Stimulated activated CD8-positive, alpha-beta memory T cell treated with anti-CD3 and anti-CD28 coated beads, Interleukin-12 subunit alpha, Interleukin-12 subunit beta, amount 100 ng/mL, for 1 hour (primary cell): ENCODE measurements around the gene GPC5.
"Not testable (repeated sequence)": the region's sequence is repeated elsewhere in the genome, so short reads cannot be mapped to it uniquely, and the experiment has no call there.

ENCODE experiments used
- DNase-seq: peaks from one replicate; pipeline ENCODE4 v3.0.0-alpha.2; 2020; ENCODE audit warnings: low read depth

GPC5 gene

DNA sequence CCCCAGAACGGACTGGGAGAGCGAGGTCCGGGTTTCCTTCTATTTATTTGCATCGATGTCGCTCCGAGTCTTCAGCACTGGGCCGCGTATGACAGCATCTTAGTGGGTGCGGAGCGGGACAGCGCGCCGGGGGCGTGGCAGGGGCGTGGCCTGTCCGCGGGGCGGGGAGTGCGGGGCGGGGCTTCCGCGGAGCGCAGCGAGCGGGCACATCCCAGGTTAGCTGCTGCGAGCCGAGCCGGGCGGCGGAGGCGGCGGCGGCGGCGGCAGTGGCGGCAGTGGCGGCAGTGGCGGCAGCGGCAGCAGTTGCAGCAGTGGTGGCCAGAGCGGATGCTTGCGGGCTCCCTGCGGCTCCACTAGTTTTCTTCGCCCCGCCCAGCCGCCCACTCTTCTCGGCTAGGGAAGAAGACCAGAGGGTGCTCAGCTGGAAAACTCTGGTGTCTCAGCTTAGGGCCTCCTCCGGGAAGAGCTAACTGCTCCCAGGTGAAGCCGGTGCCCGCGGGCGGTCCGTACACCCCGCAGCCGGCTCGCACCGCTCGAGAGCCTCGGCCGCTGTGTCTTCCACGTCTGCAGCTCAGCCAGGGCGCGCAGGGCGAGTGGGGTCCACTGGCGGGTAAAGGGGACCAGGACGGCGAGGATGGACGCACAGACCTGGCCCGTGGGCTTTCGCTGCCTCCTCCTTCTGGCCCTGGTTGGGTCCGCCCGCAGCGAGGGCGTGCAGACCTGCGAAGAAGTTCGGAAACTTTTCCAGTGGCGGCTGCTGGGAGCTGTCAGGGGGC, at the start of gene GPC5:
Gene GPC5 (plus strand): TSS at position 209 of the 776 bp plus-strand sequence.
- DNase-seq: peak; percentile 63

DNA sequence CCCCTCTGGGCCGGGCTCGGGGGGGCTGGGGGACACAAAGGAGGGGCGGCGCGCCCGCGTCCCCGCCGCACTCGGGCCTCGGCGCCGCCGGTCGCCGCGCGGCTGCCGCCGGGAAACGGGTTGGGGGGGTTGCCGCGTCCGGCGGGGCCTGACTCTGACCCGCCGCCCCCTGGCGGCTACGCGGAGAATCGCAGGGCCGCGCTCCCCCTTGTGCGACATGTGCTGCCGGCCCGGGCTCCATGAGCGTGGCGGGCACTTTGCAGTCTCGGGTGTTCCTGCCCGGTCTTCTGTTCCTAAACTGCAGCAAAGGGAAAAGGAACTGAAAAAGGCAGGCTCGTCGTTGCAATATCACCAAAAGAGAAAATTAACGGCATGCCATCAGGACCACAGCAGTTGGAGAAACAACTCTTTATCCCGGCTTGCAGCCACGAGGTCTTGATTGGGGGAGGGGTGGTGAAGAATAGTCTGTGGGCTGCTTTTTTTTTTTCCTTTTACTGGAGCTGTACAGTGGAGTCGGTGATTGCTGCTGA, 49.5 kb upstream of the GPC5 start:
- peak; percentile 84 for DNase-seq

DNA sequence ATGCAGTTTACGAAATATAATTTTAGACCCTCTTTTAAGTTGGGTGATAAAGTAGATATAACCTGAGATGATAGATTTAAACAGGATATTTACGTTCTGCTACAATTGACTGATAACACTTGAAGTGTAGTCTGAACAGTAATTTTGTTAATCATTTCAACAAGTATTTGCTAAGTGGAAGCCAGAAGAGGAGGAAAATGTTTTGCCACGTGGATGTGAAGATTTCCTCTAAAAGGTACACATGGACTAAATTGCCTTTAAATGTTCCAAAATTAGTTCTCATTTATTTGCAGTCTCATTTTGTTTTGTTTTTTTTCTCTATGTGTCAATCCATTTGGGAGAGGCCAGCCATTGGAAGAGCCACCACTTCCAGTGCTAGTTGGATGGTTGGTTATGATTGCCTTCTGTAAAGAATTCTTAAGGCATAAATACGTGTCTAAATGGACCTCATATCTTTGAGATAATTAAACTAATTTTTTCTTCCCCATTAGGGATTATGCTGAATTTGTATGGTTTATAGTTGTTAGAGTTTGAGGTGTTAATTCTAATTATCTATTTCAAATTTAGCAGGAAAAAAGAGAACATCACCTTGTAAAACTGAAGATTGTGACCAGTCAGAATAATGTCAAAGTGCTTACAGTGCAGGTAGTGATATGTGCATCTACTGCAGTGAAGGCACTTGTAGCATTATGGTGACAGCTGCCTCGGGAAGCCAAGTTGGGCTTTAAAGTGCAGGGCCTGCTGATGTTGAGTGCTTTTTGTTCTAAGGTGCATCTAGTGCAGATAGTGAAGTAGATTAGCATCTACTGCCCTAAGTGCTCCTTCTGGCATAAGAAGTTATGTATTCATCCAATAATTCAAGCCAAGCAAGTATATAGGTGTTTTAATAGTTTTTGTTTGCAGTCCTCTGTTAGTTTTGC, 48.2 kb upstream of the GPC5 start:
- DNase-seq: no peak

DNA sequence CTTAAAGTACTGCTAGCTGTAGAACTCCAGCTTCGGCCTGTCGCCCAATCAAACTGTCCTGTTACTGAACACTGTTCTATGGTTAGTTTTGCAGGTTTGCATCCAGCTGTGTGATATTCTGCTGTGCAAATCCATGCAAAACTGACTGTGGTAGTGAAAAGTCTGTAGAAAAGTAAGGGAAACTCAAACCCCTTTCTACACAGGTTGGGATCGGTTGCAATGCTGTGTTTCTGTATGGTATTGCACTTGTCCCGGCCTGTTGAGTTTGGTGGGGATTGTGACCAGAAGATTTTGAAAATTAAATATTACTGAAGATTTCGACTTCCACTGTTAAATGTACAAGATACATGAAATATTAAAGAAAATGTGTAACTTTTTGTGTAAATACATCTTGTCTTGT, 47.3 kb upstream of the GPC5 start:
- DNase-seq: no peak

DNA sequence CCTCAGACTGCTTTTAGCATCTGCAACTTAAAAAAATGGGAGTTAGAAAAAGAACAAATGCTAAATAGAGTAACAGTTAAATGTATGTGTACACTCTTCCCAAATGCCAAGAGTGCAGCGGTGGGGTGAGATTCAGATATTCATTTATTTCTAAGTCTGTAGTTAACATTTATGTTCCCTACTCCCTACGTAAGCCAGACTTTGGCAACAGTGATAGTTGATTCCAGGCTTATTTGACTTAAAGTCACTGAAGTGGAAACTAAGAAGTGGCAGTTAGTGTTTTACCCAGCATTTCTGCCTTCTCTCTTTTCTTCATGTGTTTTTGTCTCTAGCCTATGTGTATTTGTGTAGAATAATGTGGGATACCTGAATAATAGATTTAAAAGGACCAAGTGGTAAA, 46.4 kb upstream of the GPC5 start:
- DNase-seq: no peak

DNA sequence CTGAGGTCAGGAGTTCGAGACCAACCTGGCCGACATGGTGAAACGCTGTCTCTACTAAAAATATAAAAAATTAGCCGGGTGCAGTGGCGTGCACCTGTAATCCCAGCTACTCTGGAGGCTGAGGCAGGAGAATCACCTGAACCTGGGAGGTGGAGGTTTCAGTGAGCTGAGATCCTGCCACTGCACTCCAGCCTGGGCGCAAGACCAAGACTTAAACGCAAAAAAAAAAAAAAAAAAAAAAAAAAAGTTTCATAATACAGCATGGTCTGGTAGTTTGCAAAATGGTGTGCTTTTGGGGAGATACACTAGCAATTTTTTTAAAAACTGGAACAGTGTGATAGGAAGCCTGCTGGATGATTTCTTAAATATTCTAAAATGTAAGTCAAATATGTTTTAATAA, 45.5 kb upstream of the GPC5 start:
- DNase-seq: not testable (repeated sequence)

DNA sequence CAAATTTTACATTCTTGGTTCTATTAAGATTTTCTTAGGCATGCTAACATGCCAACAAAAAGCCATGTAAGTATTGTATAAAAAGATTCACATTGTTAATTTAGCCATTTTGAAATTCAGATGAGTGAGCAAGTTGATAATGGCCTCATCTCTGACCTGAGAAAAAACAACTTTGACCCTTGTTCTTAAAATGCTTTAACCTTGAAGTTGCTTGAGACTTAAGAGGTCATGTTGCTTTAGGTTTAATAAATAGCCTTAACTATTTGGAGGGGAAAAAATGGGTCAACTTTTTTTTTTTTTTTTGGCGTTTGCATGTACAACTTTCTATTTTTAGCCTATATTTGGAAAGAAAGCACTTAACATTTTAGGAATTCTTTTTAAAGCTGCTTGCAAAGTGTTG, 44.9 kb upstream of the GPC5 start:
- no peak for DNase-seq

DNA sequence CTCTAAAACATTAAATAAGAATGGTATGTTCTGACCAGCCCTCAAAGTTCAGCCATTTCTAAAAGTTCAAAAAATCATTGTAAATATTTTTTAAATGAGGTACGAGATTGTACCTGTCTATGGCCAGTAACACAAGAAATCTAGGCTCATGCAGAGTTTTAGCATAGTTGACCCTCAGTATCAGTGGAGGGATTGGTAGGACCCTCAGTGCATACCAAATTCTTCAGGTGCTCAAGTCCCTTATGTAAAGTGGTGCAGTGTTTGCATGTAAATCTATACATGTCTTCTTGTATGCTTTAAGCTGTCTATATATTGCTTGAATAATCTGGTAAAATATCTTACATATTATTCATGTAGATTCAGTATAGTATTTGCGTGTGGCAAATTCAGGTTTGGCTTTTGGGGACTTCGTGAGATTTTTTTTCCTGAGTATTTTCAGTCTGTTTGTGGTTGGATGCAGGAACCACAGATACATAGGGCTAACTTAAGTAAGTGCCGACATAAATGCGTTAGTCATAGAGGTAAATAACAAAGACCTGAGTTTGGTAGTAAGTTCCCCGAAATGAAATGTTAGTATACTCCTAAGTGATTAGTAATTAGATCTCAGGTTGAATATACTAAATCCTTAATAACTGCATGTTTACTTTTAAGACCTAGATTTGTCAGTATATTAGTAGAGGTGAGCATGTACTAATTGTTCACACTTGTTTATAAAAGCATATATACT, 43.2 kb upstream of the GPC5 start:
- no peak for DNase-seq

DNA sequence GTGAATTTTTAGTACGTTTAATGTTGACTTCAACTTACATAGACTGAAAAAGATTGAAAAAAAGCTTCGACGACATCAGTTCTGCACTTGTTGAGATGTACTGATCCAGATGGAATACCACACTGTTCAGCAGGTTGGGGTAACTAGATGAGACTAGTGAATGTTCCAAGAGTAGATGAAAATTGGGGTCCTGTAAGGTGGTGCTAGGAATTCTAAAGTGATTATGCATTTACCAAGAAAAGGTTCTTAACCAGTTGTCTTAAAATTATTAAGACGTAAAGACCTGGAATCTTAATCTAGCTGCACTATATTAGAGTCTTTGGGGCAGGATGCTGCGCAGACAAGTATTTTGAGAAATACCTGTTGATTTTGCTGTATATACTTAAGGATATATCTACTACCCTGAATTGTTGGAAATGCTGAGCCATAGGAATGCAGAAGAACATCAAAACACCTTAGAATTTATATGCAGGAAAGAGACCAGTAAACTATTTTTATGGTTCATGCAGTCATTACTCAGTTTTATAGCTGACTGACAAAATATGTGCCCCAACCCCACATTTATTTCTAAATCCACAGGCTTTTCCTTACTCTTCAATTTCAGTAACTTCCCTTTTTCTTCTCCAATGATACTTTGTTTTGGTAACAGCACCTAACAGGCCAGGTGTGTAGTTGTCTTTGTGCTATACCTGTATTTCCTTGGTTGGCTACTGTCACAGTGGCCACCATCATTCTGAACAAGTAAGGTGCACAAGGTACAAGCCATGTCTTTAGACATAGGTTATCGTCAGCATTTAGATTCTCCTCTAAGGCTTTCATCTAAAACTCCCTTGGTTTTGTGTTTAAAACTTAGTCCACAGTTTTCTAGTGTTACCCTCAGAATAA, 42.4 kb upstream of the GPC5 start:
- no peak for DNase-seq

DNA sequence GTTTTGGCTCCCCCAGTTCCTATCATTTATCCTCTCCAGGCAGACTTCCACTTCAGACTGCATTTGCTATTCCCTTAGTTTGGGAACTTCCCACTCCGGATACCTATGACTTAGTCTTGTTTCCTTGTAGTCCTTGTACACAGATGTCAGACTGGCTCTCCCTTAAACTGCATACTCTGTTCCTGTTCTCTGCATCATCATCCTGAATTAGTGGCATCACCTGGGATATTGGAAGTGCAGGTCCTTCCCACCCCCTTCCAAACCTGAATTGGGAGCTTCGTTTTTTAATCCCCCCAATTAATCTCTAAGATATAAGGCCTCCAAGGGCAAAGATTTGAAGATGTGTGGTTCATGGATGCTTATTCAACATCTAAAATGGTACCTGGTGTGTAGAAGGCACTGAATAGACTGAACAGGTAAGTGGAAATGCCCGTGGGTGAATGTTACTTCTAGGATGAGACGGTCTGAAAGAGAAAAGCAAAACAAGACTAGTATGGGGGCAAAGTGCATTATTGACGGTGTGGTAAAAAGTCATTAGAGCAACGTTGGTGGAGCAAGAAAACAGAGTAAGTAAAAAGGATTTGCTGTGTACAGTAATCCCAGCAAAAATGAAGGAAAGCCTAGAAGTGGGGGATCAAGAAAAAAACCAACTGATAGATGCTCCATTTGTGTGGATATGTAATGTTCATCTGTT, 41.4 kb upstream of the GPC5 start:
- no peak for DNase-seq

DNA sequence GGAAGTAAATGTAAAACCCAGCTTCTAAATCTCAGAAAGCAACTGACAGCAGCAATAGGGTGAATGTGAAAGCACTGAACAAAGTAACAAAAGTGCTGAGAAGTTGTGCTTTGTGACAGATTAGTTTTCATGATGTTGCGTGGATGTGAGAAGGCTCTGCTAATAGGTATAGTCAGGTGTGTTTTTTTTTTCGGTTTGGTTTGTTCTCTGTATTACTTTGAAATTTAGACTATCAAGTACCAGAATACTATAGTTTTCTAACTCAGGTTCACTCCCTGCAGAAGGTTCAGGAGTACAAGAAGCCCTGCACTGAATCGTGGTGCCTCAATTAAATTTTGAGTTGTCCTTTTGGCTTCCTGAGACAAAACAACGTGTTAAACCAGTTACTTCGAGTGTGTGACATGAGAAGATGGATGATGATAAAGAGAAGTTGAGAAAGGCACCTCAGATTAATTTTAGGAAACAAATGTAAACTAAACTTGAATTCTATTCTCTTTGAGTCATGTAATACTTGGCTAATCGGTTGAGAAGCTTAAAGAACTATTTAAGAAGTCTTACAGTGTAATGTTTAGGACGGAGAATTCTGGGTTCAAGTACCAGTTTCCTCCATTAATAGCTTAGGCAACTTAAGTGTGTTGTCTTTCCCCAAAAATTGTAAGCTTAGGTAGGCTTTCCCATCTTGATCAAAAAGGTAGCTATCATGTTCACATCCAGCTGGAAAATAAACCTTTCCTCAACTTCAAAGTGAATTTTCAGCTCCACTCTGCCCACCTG, 40.6 kb upstream of the GPC5 start:
- DNase-seq: no peak

DNA sequence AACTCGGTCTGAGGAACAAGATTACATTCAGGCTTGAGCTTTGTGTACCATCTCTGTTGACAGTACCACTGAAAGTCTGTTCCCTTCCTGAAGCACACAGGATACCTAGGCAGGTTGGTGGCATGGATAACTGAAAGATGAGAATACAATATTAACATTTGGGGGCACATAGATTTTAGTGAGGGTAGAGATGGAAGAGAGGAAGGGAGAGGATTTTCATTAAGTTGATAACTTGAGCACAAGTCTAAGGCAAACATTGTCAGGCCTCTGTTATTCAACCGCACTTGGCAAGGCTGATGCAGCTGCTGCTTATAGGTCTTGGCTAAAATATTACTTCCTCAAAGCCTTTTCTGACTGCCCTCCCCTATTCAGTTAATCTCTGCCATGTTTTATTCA, 40.0 kb upstream of the GPC5 start:
- DNase-seq: no peak

DNA sequence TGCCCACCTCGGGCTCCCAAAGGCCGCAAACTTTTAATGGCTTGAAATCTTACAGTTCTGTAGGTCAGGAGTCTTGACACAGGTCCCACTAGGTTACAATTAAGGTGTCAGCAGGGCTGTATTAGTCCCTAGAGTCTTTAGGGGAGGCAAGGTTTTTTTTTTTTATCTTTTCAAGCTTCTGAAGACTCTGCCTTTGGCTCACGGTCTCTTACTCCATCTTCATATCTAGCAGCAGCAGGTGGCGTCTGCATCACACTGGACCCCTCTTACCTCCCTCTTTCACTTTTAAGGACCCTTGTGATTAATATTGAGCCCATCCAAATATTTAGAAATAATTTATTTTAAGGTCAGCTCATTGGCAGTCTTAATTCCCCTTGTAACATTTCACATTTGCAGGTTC, 39.3 kb upstream of the GPC5 start:
- DNase-seq: no peak

DNA sequence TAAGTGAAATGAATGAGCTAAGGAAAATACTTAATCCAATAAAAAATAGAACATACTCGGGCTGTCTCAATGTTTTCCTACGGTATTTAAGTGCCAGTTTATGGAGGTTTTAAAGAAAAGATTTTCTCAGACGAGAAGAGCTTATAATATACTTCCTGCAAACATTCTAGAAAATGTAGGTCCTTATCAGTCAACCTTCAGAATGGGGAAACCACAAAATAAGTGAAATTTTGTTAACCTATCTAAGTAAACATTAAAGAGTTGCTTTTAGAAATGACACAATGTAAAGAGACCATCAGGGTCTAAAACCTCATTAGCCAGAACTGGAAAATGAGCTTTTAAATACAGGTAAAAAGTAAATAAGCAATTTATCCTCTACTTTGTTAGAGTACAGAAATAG, 38.8 kb upstream of the GPC5 start:
- DNase-seq: no peak

DNA sequence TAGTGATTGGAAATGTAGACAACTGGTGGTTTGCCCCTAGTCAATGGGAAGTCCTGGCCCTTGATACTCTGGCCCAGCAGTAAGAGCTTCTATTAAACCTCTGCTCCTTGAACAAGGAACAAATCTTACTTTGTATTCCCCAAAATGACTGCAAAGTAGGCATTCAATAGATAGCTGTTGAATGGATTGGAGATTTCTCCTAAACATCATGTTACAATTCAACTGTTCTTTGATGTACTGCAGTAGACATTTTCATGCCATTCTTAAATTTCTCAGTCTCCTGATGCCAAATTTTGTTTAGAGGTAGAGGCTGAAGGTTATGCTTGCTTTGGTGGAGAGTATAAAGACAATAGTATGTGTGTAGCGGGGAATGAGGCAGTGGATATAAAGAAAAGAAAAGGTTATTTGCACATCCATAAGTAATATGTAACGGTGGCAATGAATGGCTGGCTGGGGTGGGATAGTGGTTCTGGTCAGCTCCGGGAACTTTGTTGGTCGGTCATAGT, 38.1 kb upstream of the GPC5 start:
- DNase-seq: no peak

DNA sequence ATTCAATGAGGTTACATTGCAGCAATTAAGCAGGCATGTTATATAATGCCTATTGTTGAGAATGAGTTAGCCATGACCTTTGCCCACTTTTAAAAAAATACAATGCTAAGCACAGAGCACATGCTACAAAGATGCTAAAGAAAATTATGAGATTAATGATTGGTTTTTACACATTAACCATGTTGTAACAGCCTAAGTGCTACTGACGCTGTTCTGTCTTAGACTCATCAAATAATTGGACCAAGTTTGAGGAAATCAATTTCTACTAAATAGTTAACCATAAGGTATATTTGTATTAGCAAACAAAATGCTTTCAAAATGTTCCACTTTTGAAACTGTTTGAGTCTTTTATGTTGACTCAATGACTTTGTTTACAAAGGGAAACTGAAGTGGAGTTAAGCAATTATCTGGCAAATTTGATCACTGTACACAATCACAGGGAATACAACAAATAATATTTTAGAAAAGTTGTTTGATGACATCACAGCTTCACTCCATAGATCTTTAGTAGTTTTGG, 36.6 kb upstream of the GPC5 start:
- no peak for DNase-seq

DNA sequence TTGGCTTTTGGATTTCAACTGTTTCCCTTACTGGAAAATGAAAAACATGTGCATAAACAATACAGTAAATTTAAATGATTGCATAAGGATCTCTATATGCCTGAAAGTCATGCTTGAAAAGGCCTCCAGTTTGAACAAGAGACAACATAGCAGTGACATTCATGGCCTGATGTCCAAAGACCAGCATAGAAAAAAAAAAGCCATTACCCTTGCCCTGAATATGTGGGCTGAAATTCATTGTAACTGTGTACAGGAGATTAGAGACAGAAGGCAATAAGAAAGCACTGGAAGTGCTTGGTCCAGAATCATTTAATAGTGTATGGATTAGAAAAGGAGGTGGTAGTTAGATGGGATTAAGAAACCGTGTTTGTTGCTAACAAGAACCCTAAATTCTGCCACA, 35.5 kb upstream of the GPC5 start:
- no peak for DNase-seq

DNA sequence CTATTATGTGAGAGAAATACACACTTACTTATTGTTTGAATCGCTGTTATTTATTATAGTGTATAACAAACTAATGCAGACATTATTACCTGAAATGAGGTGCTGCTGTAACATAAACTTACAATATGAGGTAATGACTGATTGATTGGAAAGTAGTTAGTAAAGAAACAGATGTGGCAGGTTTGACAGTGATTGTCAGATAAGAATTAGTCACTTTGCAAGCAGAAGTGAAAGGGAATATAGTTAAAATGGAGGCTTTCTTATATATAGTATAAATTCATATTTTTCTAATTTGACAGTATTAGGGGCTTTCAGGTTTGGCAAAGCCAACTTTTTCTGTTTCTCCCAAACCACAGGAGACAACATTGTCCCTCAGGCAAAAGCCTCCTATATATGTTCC, 30.3 kb upstream of the GPC5 start:
- DNase-seq: no peak

DNA sequence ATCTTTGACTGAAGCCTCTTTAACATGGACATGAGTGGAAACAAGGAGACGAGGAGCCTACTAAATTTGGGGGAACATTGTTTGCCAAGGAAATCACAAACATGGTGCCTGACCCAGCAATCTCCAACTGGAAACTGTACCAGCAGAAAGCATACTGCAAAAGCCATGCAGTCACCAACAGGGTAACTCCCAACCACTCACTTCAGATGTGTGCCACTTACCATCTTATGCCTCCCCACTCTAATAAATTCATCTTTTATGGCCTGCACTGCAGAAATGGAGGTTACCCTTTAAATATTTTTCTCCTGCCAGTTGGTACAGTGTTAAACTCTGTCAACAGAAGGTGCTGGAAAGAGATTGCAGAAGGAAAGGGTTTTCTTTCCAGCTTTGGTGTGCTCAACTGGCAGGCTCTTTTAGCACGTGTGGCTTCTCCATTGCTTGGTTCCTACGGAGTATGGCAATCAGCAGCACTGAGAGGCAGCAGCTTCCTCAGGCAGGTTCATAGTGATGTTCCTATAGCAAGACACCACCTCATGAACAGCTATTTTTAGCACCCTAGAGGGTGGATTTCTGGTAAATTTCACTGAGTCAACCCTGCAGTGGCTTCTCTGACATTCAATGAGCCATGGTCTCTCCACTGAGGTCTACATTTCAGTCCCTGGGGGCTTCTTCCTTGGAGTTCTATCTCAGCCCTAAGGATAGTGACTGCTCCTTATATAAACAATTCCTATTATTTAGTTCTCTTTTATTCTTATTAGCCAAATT, 29.6 kb upstream of the GPC5 start:
- DNase-seq: no peak
